SK-N-SH (cell line): ENCODE measurements around the gene KLF7. TPM values are rescaled to one million over a fixed set of nuclear protein-coding genes. Genes with fewer than 3 reads are reported as not detected.

Experiments
- CTCF ChIA-PET: fragments of 300-600, 350-600 bp; formaldehyde crosslinking; extraction: SDS; loops from one replicate; lab custom pipeline; 2021; lab: Yijun Ruan, JAX
- POLR2A ChIA-PET: fragments of 350-600 bp; sonication (Branson Sonifier 250); formaldehyde crosslinking; extraction: SDS; loops from one replicate; lab custom pipeline; 2020; ENCODE audit warnings: antibody characterized with exemption, inconsistent platforms; lab: Yijun Ruan, JAX
- DNase-seq: peaks from one replicate; pipeline ENCODE4 v3.0.0; 2012
- H2AFZ ChIP-seq: fragments of 200-600 bp; sonication (generic); 2 replicates; pipeline ENCODE4 v1.8.1; 2016; ENCODE audit warnings: antibody characterized with exemption, mild to moderate bottlenecking, low read depth
- H3F3A ChIP-seq: fragments of 200-600 bp; sonication (generic); replicated peaks from 2 replicates; pipeline ENCODE3; 2016; ENCODE audit warnings: antibody characterized with exemption, mild to moderate bottlenecking; ENCODE audit not compliant: insufficient read depth
- H3K27ac ChIP-seq, 2 experiments: fragments of 200-500 bp in 1 of 2; fragments of 200-600 bp in 1 of 2; sonication (Bioruptor generic) in 1 of 2; sonication (generic), shearing (Covaris generic) in 1 of 2; 2 replicates each; pipeline versions ENCODE4 v1.5.1 to v1.6.1; 2014 to 2016; ENCODE audit warnings: low read depth in 2 of 2, inconsistent platforms in 1 of 2, low read length in 1 of 2, mild to moderate bottlenecking in 1 of 2, mixed read lengths in 1 of 2
- H3K27me3 ChIP-seq: fragments of 200-600 bp; sonication (generic), shearing (Covaris generic); 2 replicates; pipeline ENCODE4 v1.6.1; 2016; ENCODE audit warnings: mixed run types; ENCODE audit not compliant: insufficient read depth
- H3K36me3 ChIP-seq, 2 experiments: fragments of 200-500 bp in 1 of 2; fragments of 200-600 bp in 1 of 2; sonication (Bioruptor generic) in 1 of 2; sonication (generic) in 1 of 2; replicated peaks in 1 of 2; 2 replicates each; pipeline versions ENCODE3 to v1.5.1; 2014 to 2016; ENCODE audit warnings: low read length in 1 of 2, mild to moderate bottlenecking in 1 of 2; ENCODE audit not compliant: insufficient read depth in 2 of 2, control insufficient read depth in 1 of 2
- H3K4me1 ChIP-seq, 2 experiments: fragments of 200-500 bp in 1 of 2; fragments of 200-600 bp in 1 of 2; sonication (Bioruptor generic) in 1 of 2; sonication (generic), shearing (Covaris generic) in 1 of 2; 2 replicates each; pipeline versions ENCODE4 v1.5.1 to v1.6.1; 2014 to 2016; ENCODE audit warnings: low read depth in 1 of 2, low read length in 1 of 2, mixed run types in 1 of 2; ENCODE audit not compliant: insufficient read depth in 2 of 2, control insufficient read depth in 1 of 2
- H3K4me2 ChIP-seq: fragments of 200-600 bp; sonication (generic), shearing (Covaris generic); 2 replicates; pipeline ENCODE4 v1.6.1; 2017; ENCODE audit warnings: mixed run types
- H3K4me3 ChIP-seq, 2 experiments: fragments of 200-500 bp in 1 of 2; fragments of 200-600 bp in 1 of 2; sonication (Bioruptor generic) in 1 of 2; sonication (generic), shearing (Covaris generic) in 1 of 2; 2 replicates each; pipeline versions ENCODE4 v1.5.1 to v1.8.1; 2014 to 2016; ENCODE audit warnings: low read depth in 2 of 2, inconsistent platforms in 1 of 2, low read length in 1 of 2, mild to moderate bottlenecking in 1 of 2, mixed read lengths in 1 of 2, moderate library complexity in 1 of 2
- H3K79me2 ChIP-seq: fragments of 200-600 bp; sonication (generic); 2 replicates; pipeline ENCODE4 v1.8.1; 2017; ENCODE audit warnings: mild to moderate bottlenecking; ENCODE audit not compliant: insufficient read depth
- H3K9ac ChIP-seq: fragments of 200-600 bp; sonication (generic); 2 replicates; pipeline ENCODE4 v1.6.1; 2017; ENCODE audit warnings: mixed run types
- H3K9me2 ChIP-seq: fragments of 200-600 bp; sonication (generic); 2 replicates; pipeline ENCODE4 v1.6.1; 2017; ENCODE audit warnings: mixed run types
- H3K9me3 ChIP-seq: fragments of 200-600 bp; sonication (generic); 2 replicates; pipeline ENCODE4 v1.6.1; 2017; ENCODE audit warnings: mixed run types, mild to moderate bottlenecking, moderate library complexity
- H4K20me1 ChIP-seq: fragments of 200-600 bp; sonication (generic); 2 replicates; pipeline ENCODE4 v1.6.1; 2017; ENCODE audit warnings: mild to moderate bottlenecking, mixed run types; ENCODE audit not compliant: insufficient read depth
- EZH2phosphoT487 ChIP-seq: fragments of 200-600 bp; sonication (generic); IDR thresholded peaks from 2 replicates; pipeline ENCODE4 v1.6.1; 2017; ENCODE audit warnings: low read depth, mixed run types, mild to moderate bottlenecking, antibody characterized with exemption, moderate library complexity, borderline replicate concordance
- FOXJ3 ChIP-seq: sonication (generic); formaldehyde crosslinking; IDR thresholded peaks from 2 replicates; pipeline ENCODE4 v1.5.1; 2020; ENCODE audit warnings: mild to moderate bottlenecking, missing genetic modification reagents
- MEF2A ChIP-seq: IDR thresholded peaks from 2 replicates; pipeline ENCODE4 v1.4.0; 2012; ENCODE audit warnings: low read depth, borderline replicate concordance
- MXI1 ChIP-seq: IDR thresholded peaks from 2 replicates; pipeline ENCODE4 v1.6.1; 2012; ENCODE audit warnings: mild to moderate bottlenecking, low read depth, low read length, improper control_type of control experiment
- PBX3 ChIP-seq: IDR thresholded peaks from 2 replicates; pipeline ENCODE4; 2012
- POLR2AphosphoS5 ChIP-seq: IDR thresholded peaks from 2 replicates; pipeline ENCODE4 v1.6.1; 2012; ENCODE audit warnings: low read depth, low read length
- RAD21 ChIP-seq: IDR thresholded peaks from 2 replicates; pipeline ENCODE4 v1.6.1; 2012; ENCODE audit warnings: mild to moderate bottlenecking, low read length
- RCOR1 ChIP-seq: fragments of 150-350 bp; IDR thresholded peaks from 2 replicates; pipeline ENCODE4 v1.6.1; 2017; ENCODE audit warnings: antibody characterized with exemption, low read length
- REST ChIP-seq: IDR thresholded peaks from 2 replicates; pipeline ENCODE4 v1.6.1; 2012; ENCODE audit warnings: mild to moderate bottlenecking, low read depth, low read length, moderate library complexity
- RFX5 ChIP-seq: IDR thresholded peaks from 2 replicates; pipeline ENCODE4 v1.6.1; 2012; ENCODE audit warnings: mild to moderate bottlenecking, improper control_type of control experiment, low read length
- RXRA ChIP-seq: IDR thresholded peaks from 2 replicates; pipeline ENCODE4 v1.4.0; 2012; ENCODE audit warnings: low read depth, mild to moderate bottlenecking, borderline replicate concordance
- TEAD4 ChIP-seq: IDR thresholded peaks from 2 replicates; pipeline ENCODE4 v1.4.0; 2012; ENCODE audit warnings: mild to moderate bottlenecking, borderline replicate concordance; ENCODE audit not compliant: insufficient read depth
- YY1 ChIP-seq: IDR thresholded peaks from 2 replicates; pipeline ENCODE4 v1.4.0; 2012; ENCODE audit warnings: low read depth, mild to moderate bottlenecking
- WGBS: methylation state at CpG from one replicate; pipeline ENCODE4 v1.1.6; 2017; ENCODE audit warnings: low lambda C conversion rate; 5-methylcytosine and 5-hydroxymethylcytosine counted together
- polyA plus RNA-seq, 3 experiments: library from polyadenylated mRNA; depleted of rRNA; stranded (reverse); fragments of >200 nt; gene quantifications; 2 replicates each; pipeline ENCODE4 v1.2.3, GENCODE V29; 2012

Gene KLF7
- polyA plus RNA-seq, 1 of the 3 experiments (the other 2 are of a cell fraction): 7.5 TPM

DNA sequence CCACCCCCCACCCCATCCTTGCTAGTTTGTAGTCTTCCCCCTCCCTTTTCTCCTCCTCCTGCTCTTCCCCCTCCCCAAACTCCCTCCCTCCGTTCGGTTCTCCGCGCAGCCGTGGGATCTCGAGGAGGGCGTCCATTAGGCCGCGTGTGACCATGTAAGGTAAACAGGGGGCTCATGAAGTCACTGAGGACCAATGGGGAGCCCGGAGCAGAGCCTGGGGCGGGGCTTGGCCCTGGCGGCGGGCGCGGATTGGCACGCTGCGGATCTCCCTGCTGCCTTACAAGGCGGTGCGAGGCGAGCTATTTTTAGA, 246 bp upstream of the KLF7 start (continued):
- 0 out of 2 replicates have a peak, but pooled peaks have one; percentile 20 for TF ChIP-seq PBX3
- TF ChIP-seq RCOR1: no peak; the same call in 1 of the 2 replicates
- no peak for TF ChIP-seq EZH2phosphoT487
- TF ChIP-seq MEF2A: no peak
- 0 out of 2 replicates have a peak, but pooled peaks have one; percentile 55 for TF ChIP-seq FOXJ3

- Histone ChIP-seq H3K4me1 (peaks cover 16 to 41% of the 10 kb centered on the region in 2 experiments; a peak in 3 of 4 replicates), H3F3A (peaks cover 29% of the 10 kb centered on the region), H3K27ac (peak overlapping the region; percentile 91 to 98), H3K9ac (peak overlapping the region; percentile 96), H3K27me3 (no peaks in the 10 kb centered on the region), H3K36me3 (peaks cover 0 to 4% of the 10 kb centered on the region in 2 experiments), H4K20me1 (peaks cover 40% of the 10 kb centered on the region), H3K4me3 (peak overlapping the region; percentile 91 to 93), H3K9me3 (no peaks in the 10 kb centered on the region), H2AFZ (no peak overlapping the region), H3K79me2 (peaks cover 73% of the 10 kb centered on the region), H3K4me2 (peak overlapping the region; percentile 83), H3K9me2 (no peaks in the 10 kb centered on the region)
- DNase-seq: no peak
- ChIA-PET CTCF (interaction anchor here (0.7 to 10.4 kb wide), 9 partner anchors 11 to 364 kb away, joined by 3 to 87 read pairs (median 8); no protein-coding TSS in a partner anchor), POLR2A (interaction anchor here (1.0 to 5.5 kb wide), 10 partner anchors 49 to 364 kb away, joined by 3 to 70 read pairs (median 14); no protein-coding TSS in a partner anchor)
- WGBS: 2% methylated on average over 20 of the region's 20 CpGs
- TF ChIP-seq YY1 (peak; percentile 25; the same call in 1 of the 2 replicates), RXRA (no peak), MXI1 (peak; percentile 41; the same call in 1 of the 2 replicates), POLR2AphosphoS5 (peak; percentile 6; the same call in 1 of the 2 replicates)
These were observed 1.5 kb downstream of the KLF7 start for GRCh38 chr2:207164006-207164831.

GRCh38 chr2:207163756-207164005, 2.1 kb downstream of the KLF7 start:
- no peak for DNase-seq
- peak overlapping the region; percentile 91 to 93 for H3K4me3 ChIP-seq
- CTCF ChIA-PET: interaction anchor here (1.4 to 10.4 kb wide), 4 partner anchors 76 to 363 kb away, joined by 6 to 87 read pairs (median 30); no protein-coding TSS in a partner anchor
- TF ChIP-seq RFX5: no peak
- TF ChIP-seq RAD21: no peak
- no peak for TF ChIP-seq TEAD4
- TF ChIP-seq REST: no peak
- TF ChIP-seq POLR2AphosphoS5: no peak
- TF ChIP-seq, all 33 proteins: peak for 0
- Histone ChIP-seq H3K9me2 (no peaks in the 10 kb centered on the region), H3K36me3 (peaks cover 4% of the 10 kb centered on the region in 2 experiments), H3K27ac (peak overlapping the region; percentile 91 to 98), H3K9me3 (no peaks in the 10 kb centered on the region), H3F3A (peaks cover 29% of the 10 kb centered on the region), H3K9ac (peak overlapping the region; percentile 96), H3K4me2 (peak overlapping the region; percentile 83), H3K4me1 (peaks cover 16 to 43% of the 10 kb centered on the region in 2 experiments; a peak in 3 of 4 replicates), H2AFZ (no peak overlapping the region), H4K20me1 (peaks cover 45% of the 10 kb centered on the region), H3K79me2 (peaks cover 78% of the 10 kb centered on the region), H3K27me3 (no peaks in the 10 kb centered on the region)
- 0% methylated on average over 2 of the region's 2 CpGs for WGBS
- POLR2A ChIA-PET: interaction anchor here (1.0 to 5.5 kb wide), 9 partner anchors 48 to 363 kb away, joined by 4 to 70 read pairs (median 13); no protein-coding TSS in a partner anchor
